Muscle layer of duodenum (tissue), 2 donors: ENCODE data around the gene QRSL1.

Experiments used
- H3K27ac ChIP-seq: one replicate; pipeline ENCODE4 v1.7.0; 2013; ENCODE audit warnings: mild to moderate bottlenecking, low read length
- H3K27me3 ChIP-seq: one replicate; pipeline ENCODE4 v1.7.0; 2013; ENCODE audit warnings: low read depth, mild to moderate bottlenecking, control low read depth, low read length
- H3K36me3 ChIP-seq, 2 donors: one replicate each; pipeline ENCODE4 v1.7.0; 2013; ENCODE audit warnings: low read length in 2 of 2, control low read depth in 1 of 2, mild to moderate bottlenecking in 1 of 2; ENCODE audit not compliant: insufficient read depth in 2 of 2, control insufficient read depth in 1 of 2
- H3K4me1 ChIP-seq, 2 donors: one replicate each; pipeline ENCODE4 v1.7.0; 2013; ENCODE audit warnings: low read length in 2 of 2, mild to moderate bottlenecking in 2 of 2, control low read depth in 1 of 2, moderate library complexity in 1 of 2; ENCODE audit not compliant: insufficient read depth in 2 of 2, control insufficient read depth in 1 of 2
- H3K4me3 ChIP-seq, 2 donors: one replicate each; pipeline ENCODE4 v1.7.0; 2013; ENCODE audit warnings: low read length in 2 of 2, low read depth in 1 of 2, mild to moderate bottlenecking in 1 of 2
- H3K9me3 ChIP-seq, 2 donors: one replicate each; pipeline ENCODE4 v1.7.0; 2013; ENCODE audit warnings: low read length in 2 of 2, control low read depth in 1 of 2, mild to moderate bottlenecking in 1 of 2; ENCODE audit not compliant: control insufficient read depth in 1 of 2
- donor health status: healthy.

Gene QRSL1

DNA sequence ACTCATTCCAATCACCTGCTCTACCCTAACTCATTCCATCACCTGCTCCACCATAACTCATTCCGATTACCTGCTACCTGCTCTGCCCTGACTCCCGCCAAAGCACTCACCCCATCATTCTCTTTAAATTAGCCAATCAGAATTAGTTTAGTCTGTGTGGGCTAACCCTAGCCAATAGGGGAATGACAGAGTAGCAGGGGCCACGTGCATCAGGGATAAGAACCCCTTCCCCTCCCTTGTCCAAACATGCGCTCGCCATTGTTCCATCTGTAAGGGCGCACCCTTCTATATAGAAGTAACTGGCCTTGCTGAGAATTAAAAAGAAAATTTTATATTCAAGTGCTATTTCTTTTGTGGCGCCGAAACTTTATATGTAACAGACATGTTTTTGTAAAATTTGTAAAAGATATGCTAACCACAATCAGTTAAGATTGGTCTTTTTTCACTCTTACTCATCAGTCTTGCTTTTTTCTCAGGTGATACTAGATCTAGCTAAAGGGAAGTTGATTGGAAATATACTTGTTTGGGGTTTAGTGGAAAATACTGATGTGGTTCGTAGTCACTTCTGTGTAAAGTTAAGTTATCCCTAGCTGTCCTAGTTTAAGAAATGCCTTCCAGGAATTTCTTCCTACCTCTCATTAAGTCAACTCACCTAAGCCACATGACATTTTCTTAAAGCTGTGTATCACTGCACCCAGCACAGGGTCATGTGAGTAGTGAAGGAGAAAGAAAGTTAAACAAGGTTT is 16.5 kb upstream of the QRSL1 start:
- H3K4me1 ChIP-seq, result no peaks in the 10 kb centered on the region
- no peaks in the 10 kb centered on the region for H3K27me3 ChIP-seq
- no peak overlapping the region for H3K27ac ChIP-seq
- no peak overlapping the region for H3K4me3 ChIP-seq
- H3K36me3 ChIP-seq, result peaks cover 0 to 15% of the 10 kb centered on the region in 2 donors
- no peaks in the 10 kb centered on the region for H3K9me3 ChIP-seq

DNA sequence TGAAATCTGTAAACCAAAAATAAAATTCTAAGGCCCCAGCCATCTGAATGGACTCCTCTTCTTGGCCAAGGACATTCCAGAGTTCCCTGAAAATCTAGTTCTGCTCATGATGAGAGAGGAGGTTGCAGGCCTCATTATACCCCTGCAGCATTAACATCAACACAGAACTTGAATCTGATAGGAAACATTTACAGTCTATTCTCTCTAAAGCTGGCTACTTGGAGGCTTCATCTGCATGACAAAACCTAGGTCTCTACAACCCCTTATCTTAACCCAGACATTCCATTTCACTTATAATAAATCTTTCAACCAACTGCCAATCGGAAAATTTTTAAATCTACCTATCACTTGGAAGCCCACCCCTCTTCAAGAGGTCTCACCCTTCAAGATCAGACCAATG is 15.8 kb upstream of the QRSL1 start:
- no peaks in the 10 kb centered on the region for H3K27me3 ChIP-seq
- H3K9me3 ChIP-seq, result no peaks in the 10 kb centered on the region
- H3K36me3 ChIP-seq, result peaks cover 0 to 19% of the 10 kb centered on the region in 2 donors
- H3K4me1 ChIP-seq, result no peaks in the 10 kb centered on the region
- no peak overlapping the region for H3K4me3 ChIP-seq
- no peak overlapping the region for H3K27ac ChIP-seq

DNA sequence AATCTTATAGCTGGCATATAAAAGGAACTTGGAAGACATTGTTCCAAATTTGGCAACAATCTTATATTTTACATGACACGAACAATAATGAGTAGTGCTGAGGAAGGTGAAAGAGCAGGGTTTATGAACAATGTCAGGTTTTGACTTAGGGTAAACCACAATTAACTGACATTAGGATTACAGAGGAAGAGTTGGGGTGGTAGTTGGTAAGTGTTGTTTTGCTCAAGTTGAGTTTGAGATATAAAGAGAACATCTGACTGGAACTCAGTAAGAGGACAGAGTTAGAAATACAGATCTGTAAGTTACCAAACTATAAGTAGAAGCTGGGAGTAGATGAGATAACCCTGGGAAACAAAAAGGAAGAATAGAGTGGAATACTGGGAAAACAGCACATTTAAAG is 15.2 kb upstream of the QRSL1 start:
- H3K36me3 ChIP-seq, result peaks cover 0 to 25% of the 10 kb centered on the region in 2 donors
- H3K4me1 ChIP-seq, result no peaks in the 10 kb centered on the region
- no peak overlapping the region for H3K27ac ChIP-seq
- H3K27me3 ChIP-seq, result no peaks in the 10 kb centered on the region
- H3K9me3 ChIP-seq, result no peaks in the 10 kb centered on the region
- no peak overlapping the region for H3K4me3 ChIP-seq

DNA sequence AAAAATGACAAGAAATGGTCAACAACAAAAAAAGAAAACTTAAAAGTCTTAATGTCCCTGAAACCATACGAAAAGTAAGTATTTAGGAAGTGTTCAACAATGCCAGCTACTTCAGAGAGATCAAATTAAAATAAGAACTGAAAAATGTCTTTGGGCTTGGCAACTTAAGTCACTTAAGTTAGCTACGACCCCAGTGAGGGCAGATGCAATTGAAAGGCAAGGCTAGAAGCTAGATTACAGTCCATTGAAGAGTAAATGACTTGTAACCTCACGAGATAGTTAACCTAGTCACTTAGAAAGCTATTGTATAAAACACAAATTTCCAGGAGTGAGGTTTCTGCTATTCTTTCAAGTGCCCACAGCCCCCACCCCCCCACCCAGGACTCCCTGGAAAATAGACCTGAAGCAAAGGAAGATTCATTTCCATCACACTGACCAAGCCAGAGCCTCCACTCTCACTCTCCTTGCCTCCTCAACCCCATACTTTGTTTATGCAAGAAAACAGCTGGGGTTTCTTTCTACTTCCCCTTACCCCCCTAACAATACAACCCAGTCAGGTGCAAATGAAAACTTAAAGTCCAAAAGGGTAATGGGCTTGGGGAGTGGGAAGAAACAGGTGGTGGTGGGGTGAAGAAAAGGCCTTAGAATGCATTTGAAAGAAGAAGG is 14.7 kb upstream of the QRSL1 start:
- H3K4me1 ChIP-seq, result no peaks in the 10 kb centered on the region
- H3K9me3 ChIP-seq, result no peaks in the 10 kb centered on the region
- H3K4me3 ChIP-seq, result no peak overlapping the region
- H3K27me3 ChIP-seq, result no peaks in the 10 kb centered on the region
- H3K27ac ChIP-seq, result no peak overlapping the region
- peaks cover 0 to 28% of the 10 kb centered on the region in 2 donors for H3K36me3 ChIP-seq

DNA sequence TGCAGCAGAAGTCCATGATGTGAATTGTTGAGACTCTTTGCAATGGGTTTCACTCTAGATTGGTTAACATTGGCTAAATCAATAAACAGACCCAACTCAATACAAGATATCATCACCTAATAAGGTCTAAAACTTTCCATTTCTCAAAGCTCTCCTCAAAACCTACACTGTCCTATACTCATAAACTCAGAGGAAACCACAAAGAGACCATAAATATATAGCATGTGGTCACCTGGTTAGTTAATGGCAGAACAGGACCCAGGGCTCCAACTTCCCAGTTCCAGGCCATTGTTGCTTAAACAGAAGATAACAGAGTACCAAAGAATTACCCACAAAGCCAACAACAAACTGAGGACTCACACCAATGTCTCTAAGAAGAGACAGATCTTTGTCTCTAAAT is 12.1 kb upstream of the QRSL1 start:
- no peaks in the 10 kb centered on the region for H3K27me3 ChIP-seq
- no peak overlapping the region for H3K4me3 ChIP-seq
- no peaks in the 10 kb centered on the region for H3K4me1 ChIP-seq
- H3K9me3 ChIP-seq, result no peaks in the 10 kb centered on the region
- no peak overlapping the region for H3K27ac ChIP-seq
- H3K36me3 ChIP-seq, result peaks cover 0 to 31% of the 10 kb centered on the region in 2 donors

DNA sequence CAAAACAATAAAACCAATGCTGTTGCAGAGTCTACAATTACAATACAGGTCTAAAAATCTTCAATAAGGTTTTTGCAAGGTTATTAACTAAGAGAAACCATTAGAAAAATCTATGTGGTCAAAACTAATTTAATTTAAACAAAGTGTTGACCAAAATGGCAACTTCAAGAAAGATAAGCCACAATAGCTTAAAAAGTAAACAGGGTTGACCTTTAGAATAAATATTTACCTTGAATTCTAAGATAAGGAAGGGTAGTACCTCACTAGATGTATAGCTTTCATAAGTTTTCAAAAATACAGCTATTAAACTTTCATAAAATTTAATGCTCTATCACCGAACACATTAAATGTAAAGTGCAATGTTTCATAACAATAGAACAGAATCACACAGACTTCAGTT is 11.5 kb upstream of the QRSL1 start:
- peaks cover 0 to 35% of the 10 kb centered on the region in 2 donors for H3K36me3 ChIP-seq
- H3K4me1 ChIP-seq, result no peaks in the 10 kb centered on the region
- no peak overlapping the region for H3K27ac ChIP-seq

DNA sequence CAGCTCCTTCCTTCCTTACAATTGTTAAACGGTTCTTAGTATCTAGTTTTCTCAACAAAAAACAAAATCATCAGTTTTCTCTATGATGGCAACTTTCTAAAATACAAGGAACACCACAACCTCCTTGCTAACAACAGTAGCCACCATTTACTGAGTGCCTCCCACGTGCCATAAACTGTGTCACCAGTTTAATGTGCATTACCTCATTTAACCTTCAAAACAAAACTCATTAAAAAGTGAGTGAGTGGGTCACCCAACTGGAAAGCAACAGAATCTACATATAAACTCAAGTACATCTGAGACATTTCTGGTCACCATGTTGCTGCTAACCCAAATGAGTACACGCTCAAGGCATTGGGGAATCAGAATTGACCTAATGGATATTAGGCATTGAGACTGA is 11.1 kb upstream of the QRSL1 start:
- Histone ChIP-seq H3K27me3 (no peaks in the 10 kb centered on the region), H3K36me3 (peaks cover 0 to 33% of the 10 kb centered on the region in 2 donors), H3K9me3 (no peaks in the 10 kb centered on the region), H3K4me1 (no peaks in the 10 kb centered on the region), H3K27ac (no peak overlapping the region), H3K4me3 (no peak overlapping the region)

More for the DNA sequence above, 11.5 kb upstream of the QRSL1 start:
- no peaks in the 10 kb centered on the region for H3K9me3 ChIP-seq
- no peak overlapping the region for H3K4me3 ChIP-seq
- no peaks in the 10 kb centered on the region for H3K27me3 ChIP-seq

DNA sequence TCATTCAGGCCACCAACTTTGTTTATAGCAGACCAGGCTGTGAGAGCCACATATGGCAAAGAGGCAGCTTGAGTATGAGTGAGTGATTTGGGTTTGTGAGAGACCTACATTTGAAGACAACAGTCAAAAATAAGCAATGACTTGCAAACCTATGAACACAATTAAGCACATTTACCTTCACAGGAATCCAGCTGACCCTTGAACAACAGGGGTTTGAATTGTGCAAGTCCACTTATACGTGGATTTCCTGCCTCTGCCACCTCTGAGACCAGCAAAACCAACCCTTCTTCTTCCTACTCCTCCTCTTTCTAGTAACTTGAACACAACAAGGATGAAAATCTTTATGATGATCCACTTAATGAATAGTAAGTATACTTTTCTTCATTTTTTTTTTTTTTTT is 10.2 kb upstream of the QRSL1 start:
- no peaks in the 10 kb centered on the region for H3K9me3 ChIP-seq
- H3K4me3 ChIP-seq, result no peak overlapping the region
- H3K36me3 ChIP-seq, result peaks cover 0 to 25% of the 10 kb centered on the region in 2 donors

DNA sequence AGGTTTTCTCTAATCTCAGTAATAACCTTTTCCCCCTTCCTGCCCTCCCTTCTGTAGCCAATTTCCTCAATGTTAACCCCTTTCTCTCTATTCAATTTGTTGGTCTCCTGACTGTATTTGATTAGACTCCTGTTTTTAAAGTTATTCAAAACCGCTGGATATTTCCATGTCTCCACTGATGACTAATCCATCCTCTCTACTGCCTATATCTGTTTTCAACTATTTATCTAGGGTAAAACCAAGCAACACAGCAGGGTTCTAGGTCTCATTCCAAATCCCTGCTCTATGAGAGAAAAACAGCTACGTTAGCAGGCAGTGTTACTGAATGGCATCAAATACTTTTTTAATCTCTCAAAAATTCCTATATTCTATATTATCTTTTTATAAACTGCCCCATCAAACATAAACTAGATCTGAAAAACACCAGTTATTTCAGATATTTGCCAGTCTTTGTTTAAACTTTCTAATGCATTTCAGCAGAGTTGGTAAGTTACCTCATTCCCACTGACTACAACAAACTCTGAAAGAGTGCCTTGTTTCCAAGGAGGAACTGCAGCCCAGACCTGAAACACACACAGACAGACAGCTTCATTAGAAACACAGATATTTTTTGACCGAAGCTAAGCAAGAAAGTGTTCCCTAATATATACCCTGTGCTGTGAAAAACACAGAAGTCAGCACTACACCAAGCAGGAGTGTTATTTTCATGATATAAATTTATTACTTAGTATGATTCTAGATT is 8.3 kb upstream of the QRSL1 start:
- no peaks in the 10 kb centered on the region for H3K4me1 ChIP-seq
- H3K36me3 ChIP-seq, result peaks cover 0 to 25% of the 10 kb centered on the region in 2 donors
- no peaks in the 10 kb centered on the region for H3K27me3 ChIP-seq
- no peaks in the 10 kb centered on the region for H3K9me3 ChIP-seq
- H3K27ac ChIP-seq, result no peak overlapping the region
- no peak overlapping the region for H3K4me3 ChIP-seq

More for the DNA sequence above, 10.2 kb upstream of the QRSL1 start:
- no peaks in the 10 kb centered on the region for H3K27me3 ChIP-seq
- H3K27ac ChIP-seq, result no peak overlapping the region
- H3K4me1 ChIP-seq, result no peaks in the 10 kb centered on the region

DNA sequence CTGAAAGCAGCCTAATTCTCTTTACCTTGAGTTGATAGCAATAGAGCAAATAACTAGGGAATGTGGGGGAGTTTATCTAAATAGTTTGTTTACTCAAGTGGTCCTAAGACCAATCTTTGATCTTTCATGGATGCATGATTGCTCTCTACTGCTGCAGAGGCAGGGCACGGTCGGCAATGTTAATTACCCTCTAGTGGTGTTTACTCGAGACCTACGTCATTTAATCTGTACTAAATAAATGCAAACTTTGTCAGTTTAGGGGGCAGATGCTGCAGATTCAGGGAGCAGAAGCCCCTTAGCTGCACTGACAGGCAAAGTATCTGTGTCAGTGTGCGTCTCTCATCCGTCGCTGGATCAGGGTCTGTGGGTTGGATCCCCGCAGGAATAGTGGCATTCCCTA is 7.0 kb upstream of the QRSL1 start:
- Histone ChIP-seq H3K9me3 (no peaks in the 10 kb centered on the region), H3K36me3 (peaks cover 0 to 20% of the 10 kb centered on the region in 2 donors), H3K4me3 (no peak overlapping the region), H3K27ac (no peak overlapping the region), H3K4me1 (no peaks in the 10 kb centered on the region), H3K27me3 (no peaks in the 10 kb centered on the region)

DNA sequence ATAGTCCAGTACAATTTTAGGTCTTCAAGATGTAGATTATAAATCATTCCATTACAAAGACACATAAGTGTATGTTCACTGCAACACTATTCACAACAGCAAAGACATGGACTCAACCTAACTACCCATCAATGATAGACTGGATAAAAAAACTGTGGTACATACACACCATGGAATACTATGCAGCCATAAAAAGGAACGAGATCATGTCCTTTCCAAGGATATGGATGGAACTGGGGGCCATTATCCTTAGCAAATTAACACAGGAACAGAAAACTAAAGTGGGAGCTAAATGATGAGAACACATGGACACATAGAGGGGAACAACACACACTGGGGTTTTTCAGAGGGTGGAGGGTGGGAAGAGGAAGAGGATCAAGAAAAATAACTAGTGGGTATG is 6.3 kb upstream of the QRSL1 start:
- no peak overlapping the region for H3K4me3 ChIP-seq
- peaks cover 0 to 20% of the 10 kb centered on the region in 2 donors for H3K36me3 ChIP-seq
- no peaks in the 10 kb centered on the region for H3K27me3 ChIP-seq
- peaks cover 0 to 3% of the 10 kb centered on the region in 2 donors for H3K4me1 ChIP-seq
- no peak overlapping the region for H3K27ac ChIP-seq
- H3K9me3 ChIP-seq, result no peaks in the 10 kb centered on the region
